ENCODE results near the gene SMAD2.

The SMAD2 gene

GRCh38 chr18:47871288-47871687 is 59.2 kb downstream of the SMAD2 start:
- POLR2A ChIA-PET: no interaction called here
- no peak for TF ChIP-seq CTCF (IDR thresholded peaks at IDR 0.05; ENCODE audit: control extremely low read depth, extremely low read depth, low read depth, missing control alignments)
- no peak for DNase-seq (ENCODE audit: extremely low spot score)
- CTCF ChIA-PET: interaction anchor here (1.2 kb wide), 2 partner anchors 12 to 32 kb away, joined by 3 read pairs; no protein-coding TSS in a partner anchor

GRCh38 chr18:47870605-47871004 is 59.9 kb downstream of the SMAD2 start:
- TF ChIP-seq CTCF (IDR thresholded peaks at IDR 0.05; ENCODE audit: control extremely low read depth, extremely low read depth, low read depth, missing control alignments): no peak
- POLR2A ChIA-PET: no interaction called here
- no peak for DNase-seq (ENCODE audit: extremely low spot score)
- CTCF ChIA-PET: interaction anchor here (1.2 kb wide), 2 partner anchors 13 to 32 kb away, joined by 3 read pairs; no protein-coding TSS in a partner anchor

GRCh38 chr18:47868744-47869143 is 61.7 kb downstream of the SMAD2 start:
- DNase-seq (ENCODE audit: extremely low spot score): no peak
- CTCF ChIA-PET: interaction anchor here (1.5 to 2.1 kb wide), 3 partner anchors 10 to 25 kb away, joined by 3 to 8 read pairs (median 4); no protein-coding TSS in a partner anchor
- TF ChIP-seq CTCF (IDR thresholded peaks at IDR 0.05; ENCODE audit: control extremely low read depth, extremely low read depth, low read depth, missing control alignments): no peak
- POLR2A ChIA-PET: no interaction called here

GRCh38 chr18:47865183-47865582 is 65.3 kb downstream of the SMAD2 start:
- no peak for TF ChIP-seq CTCF (IDR thresholded peaks at IDR 0.05; ENCODE audit: control extremely low read depth, extremely low read depth, low read depth, missing control alignments)
- no peak for DNase-seq (ENCODE audit: extremely low spot score)
- ChIA-PET POLR2A (no interaction called here), CTCF (no interaction called here)

GRCh38 chr18:47863041-47863440 is 67.4 kb downstream of the SMAD2 start:
- DNase-seq (ENCODE audit: extremely low spot score): no peak
- CTCF ChIA-PET: interaction anchor here (1.8 kb wide), 1 partner anchor 10 kb away, joined by 4 read pairs; no protein-coding TSS in a partner anchor
- POLR2A ChIA-PET: no interaction called here
- TF ChIP-seq CTCF (IDR thresholded peaks at IDR 0.05; ENCODE audit: control extremely low read depth, extremely low read depth, low read depth, missing control alignments): no peak

GRCh38 chr18:47858607-47859006 is 71.9 kb downstream of the SMAD2 start:
- no peak for DNase-seq (ENCODE audit: extremely low spot score)
- ChIA-PET CTCF (no interaction called here), POLR2A (no interaction called here)
- no peak for TF ChIP-seq CTCF (IDR thresholded peaks at IDR 0.05; ENCODE audit: control extremely low read depth, extremely low read depth, low read depth, missing control alignments)

GRCh38 chr18:47847635-47848034 is 82.8 kb downstream of the SMAD2 start:
- DNase-seq (ENCODE audit: extremely low spot score): no peak
- CTCF ChIA-PET: no interaction called here
- POLR2A ChIA-PET: no interaction called here
- TF ChIP-seq CTCF (IDR thresholded peaks at IDR 0.05; ENCODE audit: control extremely low read depth, extremely low read depth, low read depth, missing control alignments): no peak

All from GM10248 (cell line).